ENCODE measurements around the gene EFNB1. TPM values are rescaled to one million over a fixed set of nuclear protein-coding genes. Genes with fewer than 3 reads are reported as not detected.

EFNB1 gene
- total RNA-seq, 1 donor from 2014 or later, result 44.1 TPM

GRCh38 chrX:68801737-68802290, 27.0 kb upstream of the EFNB1 start:
- no peak overlapping the region for H3K4me3 ChIP-seq (ENCODE audit: low read depth, low read length)
- DNase-seq (ENCODE audit: low read depth), result no peak
- no peak for TF ChIP-seq CTCF (conservative IDR thresholded peaks at IDR 0.05; ENCODE audit: low read depth, low read length)

GRCh38 chrX:68807818-68808217, 21.0 kb upstream of the EFNB1 start:
- TF ChIP-seq CTCF (conservative IDR thresholded peaks at IDR 0.05; ENCODE audit: low read depth, low read length), result peak; percentile 46
- DNase-seq (ENCODE audit: low read depth), result no peak
- no peak overlapping the region for H3K4me3 ChIP-seq (ENCODE audit: low read depth, low read length)

GRCh38 chrX:68808686-68809357, 20.0 kb upstream of the EFNB1 start:
- H3K4me3 ChIP-seq (ENCODE audit: low read depth, low read length), result no peak overlapping the region
- DNase-seq (ENCODE audit: low read depth), result no peak
- peak; percentile 44 for TF ChIP-seq CTCF (conservative IDR thresholded peaks at IDR 0.05; ENCODE audit: low read depth, low read length)

GRCh38 chrX:68820476-68821110, 8.2 kb upstream of the EFNB1 start:
- TF ChIP-seq CTCF (conservative IDR thresholded peaks at IDR 0.05; ENCODE audit: low read depth, low read length), result no peak
- no peak overlapping the region for H3K4me3 ChIP-seq (ENCODE audit: low read depth, low read length)
- DNase-seq (ENCODE audit: low read depth), result no peak

GRCh38 chrX:68821616-68822015, 7.2 kb upstream of the EFNB1 start:
- TF ChIP-seq CTCF (conservative IDR thresholded peaks at IDR 0.05; ENCODE audit: low read depth, low read length), result no peak
- DNase-seq (ENCODE audit: low read depth), result no peak
- H3K4me3 ChIP-seq (ENCODE audit: low read depth, low read length), result no peak overlapping the region

- peak; percentile 70 for TF ChIP-seq CTCF (conservative IDR thresholded peaks at IDR 0.05; ENCODE audit: low read depth, low read length)
- no peak for DNase-seq (ENCODE audit: low read depth)
- no peak overlapping the region for H3K4me3 ChIP-seq (ENCODE audit: low read depth, low read length)
Observed at GRCh38 chrX:68822641-68823410, 6.0 kb upstream of the EFNB1 start.

All from epithelial cell of proximal tubule (primary cell).